Stimulated activated CD8-positive, alpha-beta memory T cell treated with anti-CD3 and anti-CD28 coated beads, Interleukin-15, amount 100 ng/mL, for 4 hours (primary cell): ENCODE results near the gene SLF2.

ENCODE experiments used
- DNase-seq, 2 donors: peaks; one replicate each; pipeline ENCODE4 v3.0.0-alpha.2; 2020; ENCODE audit warnings: low read depth in 2 of 2

SLF2 gene

DNA sequence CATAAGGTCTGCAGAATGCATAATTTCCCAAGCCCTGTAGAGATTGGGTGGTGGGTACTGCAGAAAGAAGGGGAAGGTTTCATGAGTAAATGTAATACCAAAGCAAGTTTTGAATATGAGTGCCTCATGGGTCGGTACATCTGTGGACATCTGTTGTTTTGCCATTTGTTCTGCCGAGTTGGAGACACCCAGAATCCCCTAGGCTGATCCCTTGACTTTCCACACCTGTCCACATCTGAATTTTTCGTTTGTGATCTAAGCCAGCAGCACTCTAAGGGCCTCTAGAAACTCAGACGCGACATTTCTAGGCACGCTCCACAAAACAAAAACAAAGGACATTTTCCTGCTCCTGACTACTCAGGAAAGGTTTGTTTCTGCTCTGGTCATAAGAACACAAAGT lies 11.7 kb upstream of the SLF2 start:
- DNase-seq, result no peak

- DNase-seq, result no peak
Measured at GRCh38 chr10:100902622-100903021, 10.1 kb upstream of the SLF2 start.

DNA sequence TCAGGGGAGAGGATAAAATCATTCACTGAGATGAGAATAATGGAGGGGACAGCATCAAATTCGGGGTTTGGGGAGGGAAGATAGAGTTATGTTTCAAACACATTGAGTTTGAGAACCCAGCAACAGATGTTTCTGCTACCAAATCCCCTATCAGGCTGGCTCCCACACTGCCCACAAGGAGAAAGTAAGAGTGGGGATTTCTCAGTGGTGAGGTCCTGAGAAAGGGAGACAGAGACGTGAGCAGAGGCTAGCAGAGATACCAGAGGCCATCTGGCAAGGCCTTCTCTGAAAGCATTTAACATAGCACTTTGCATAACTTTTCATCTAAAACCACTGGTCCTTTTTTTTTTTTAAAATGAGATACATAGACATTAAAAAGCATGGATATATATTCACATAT lies 7.8 kb upstream of the SLF2 start:
- DNase-seq, result no peak

- DNase-seq, result no peak
Measured at GRCh38 chr10:100907175-100907574, 5.6 kb upstream of the SLF2 start.

DNA sequence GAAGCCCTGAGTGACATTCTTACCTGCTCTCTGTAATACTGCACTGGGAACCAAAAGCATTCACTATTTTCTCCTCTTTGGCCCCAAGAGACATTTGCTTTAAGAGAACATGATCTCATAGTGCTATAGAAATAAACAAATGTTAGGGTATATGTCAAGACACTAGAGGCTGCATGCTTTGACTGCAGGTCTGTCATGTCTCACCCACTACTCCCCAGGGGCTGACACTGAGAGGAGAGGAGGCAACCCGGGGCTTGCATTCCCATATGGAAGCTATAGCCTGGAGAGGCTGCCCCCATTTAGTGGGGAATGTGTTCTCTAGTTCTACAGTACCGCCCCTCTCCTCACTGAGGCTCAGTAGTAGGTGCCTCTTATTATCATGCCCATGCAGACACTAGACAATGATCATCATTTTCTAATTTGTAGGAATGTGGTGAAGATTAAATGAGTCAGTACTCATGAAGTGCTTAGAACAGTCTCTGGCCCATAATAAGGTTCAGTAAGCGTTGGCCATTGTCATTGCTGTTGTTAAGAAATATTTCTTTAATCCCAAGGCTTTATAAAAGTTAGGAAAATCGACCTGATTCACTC lies 4.9 kb upstream of the SLF2 start:
- DNase-seq, result no peak

GRCh38 chr10:100908378-100908777 lies 4.4 kb upstream of the SLF2 start:
- DNase-seq, result no peak

DNA sequence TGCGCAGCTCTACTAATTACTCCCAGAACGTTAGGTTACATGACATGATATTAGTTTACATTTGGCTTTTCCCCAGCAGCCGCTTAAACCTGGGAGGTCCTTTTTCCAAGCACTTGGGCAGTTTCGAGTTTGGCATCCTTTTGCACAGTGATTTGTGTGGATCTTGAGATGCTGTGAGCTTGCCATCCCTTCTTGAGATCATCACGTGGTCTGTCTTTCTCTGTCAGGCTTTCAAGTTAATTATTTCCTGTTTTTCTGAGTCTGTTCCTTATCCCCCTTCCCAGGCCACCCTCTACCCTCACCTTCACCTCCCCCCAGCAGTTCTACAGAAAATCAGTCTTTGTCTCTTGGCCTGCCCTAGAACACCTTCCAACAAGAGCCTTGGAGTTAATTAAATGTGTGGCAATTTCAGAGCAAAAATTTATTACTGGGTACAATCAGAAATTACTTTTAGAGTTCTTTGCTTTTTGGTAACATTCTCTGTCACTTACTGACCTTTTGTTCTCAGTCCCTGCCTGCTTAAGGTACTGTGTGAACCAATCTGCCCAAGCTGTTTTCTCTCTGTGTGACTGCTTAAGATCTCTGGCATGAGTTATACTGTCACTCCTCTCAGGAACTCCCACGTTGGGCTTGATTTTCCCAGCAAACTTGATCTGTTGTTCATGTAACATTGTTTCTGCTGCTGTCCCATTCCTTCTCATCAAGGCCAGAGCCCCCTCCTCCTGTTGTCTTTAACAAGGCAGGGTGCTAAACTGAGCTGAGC lies 3.1 kb upstream of the SLF2 start:
- DNase-seq, result no peak

GRCh38 chr10:100911472-100911871 lies 1.3 kb upstream of the SLF2 start:
- DNase-seq, result no peak

- DNase-seq, result no peak
Measured at GRCh38 chr10:100912013-100912604, 654 bp upstream of the SLF2 start.

- no peak for DNase-seq
Measured at GRCh38 chr10:100913470-100913865, 705 bp downstream of the SLF2 start.

DNA sequence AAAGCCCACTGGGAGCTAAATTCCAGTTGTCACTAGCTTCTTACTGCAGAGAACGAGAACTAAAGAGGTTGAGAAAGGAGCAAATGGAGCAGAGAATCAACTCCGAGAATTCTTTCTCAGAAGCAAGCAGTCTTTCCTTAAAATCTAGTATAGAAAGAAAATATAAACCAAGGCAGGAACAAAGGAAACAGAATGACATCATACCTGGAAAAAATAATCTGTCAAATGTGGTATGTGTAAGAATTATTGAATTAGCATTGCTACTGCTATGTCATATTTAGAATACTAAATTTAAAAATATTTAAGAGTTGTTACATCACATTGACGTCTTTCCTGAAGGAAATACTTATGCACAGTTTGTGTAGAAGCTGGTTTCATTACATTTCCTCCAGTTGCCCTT lies 4.3 kb downstream of the SLF2 start:
- DNase-seq, result no peak

GRCh38 chr10:100923580-100923979 lies 10.8 kb downstream of the SLF2 start:
- no peak for DNase-seq

DNA sequence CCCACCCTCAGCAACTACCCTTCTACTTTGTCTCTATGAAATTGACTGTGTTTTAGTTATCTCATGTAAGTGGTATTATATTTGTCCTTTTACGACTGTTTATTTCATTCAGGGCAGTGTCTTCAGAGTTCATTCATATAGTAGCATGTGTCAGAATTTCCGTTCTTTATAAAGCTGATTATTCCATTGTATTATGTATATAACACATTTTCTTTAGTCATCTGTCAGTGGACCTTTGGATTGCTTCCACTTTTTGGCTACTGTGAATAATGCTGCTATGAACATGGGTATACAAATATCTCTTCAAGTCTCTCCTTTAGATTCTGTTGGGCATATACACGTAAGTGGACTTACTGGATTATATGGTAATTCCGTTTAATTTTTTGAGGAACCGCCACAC lies 14.5 kb downstream of the SLF2 start:
- no peak for DNase-seq

GRCh38 chr10:100928039-100928438 lies 15.3 kb downstream of the SLF2 start:
- DNase-seq, result no peak

GRCh38 chr10:100930368-100930767 lies 17.6 kb downstream of the SLF2 start:
- DNase-seq, result no peak

GRCh38 chr10:100934084-100934659 lies 21.4 kb downstream of the SLF2 start:
- DNase-seq, result no peak

DNA sequence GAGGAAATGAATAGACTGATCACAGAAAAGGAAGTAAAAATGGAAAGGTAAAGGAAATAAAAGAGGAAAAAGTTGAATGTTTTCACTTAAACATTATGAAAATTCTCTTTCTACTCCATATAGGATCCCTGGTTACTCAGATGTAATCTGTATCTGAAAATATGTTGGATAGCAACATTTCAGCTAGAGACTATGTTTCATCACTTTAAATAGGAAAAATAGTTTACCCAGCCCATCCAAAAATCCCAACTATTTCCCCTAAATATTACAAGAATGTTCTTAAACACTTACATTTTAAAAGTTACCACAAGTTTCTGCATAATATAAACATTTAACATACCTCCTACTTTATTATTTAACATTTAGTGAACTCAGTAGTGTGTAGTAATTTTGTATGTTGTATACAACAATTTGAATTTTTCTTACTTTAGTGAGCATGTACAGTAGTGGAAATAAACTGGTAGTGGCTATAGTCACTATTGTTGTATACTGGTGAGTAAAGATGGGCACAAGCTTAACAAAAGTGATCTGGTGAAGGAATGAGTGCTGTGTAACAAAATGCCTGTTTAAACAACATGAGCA lies 27.1 kb downstream of the SLF2 start:
- DNase-seq, result no peak

DNA sequence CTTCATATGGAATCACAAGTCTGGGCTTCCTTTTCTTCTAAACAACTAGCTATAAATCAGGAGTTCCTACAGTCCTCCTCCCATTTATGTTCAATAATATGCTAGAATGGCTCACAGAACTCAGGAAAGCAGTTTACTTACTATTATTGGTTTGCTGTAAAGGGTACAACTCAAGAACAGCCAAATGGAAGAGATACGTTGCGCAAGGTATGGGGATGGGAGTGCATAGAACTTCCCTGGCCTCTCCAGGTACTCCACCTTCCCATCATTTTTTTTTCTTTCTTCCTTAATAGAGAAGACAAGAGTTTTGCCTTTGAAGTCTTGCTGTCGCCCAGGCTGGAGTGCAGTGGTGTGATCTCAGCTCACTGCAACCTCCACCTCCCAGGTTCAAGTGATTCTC lies 29.5 kb downstream of the SLF2 start:
- no peak for DNase-seq

DNA sequence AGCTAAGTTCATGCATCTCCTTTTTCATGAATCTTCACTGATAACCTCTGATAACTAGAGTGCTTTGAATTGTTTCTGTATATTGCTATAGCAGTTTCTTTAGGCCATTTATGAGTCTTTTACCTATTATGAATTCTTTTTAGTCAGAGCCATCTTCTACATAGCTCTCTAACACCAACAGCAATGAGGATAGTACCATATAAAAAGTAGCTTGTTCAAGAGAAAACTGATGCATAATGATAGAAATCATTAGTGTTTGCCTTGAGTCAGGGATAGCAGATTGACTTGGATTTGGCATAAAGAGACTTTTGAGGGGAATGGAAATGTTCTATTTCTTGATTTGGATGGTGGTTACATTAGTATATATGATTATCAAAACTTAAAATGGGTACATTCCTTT lies 30.7 kb downstream of the SLF2 start:
- no peak for DNase-seq

DNA sequence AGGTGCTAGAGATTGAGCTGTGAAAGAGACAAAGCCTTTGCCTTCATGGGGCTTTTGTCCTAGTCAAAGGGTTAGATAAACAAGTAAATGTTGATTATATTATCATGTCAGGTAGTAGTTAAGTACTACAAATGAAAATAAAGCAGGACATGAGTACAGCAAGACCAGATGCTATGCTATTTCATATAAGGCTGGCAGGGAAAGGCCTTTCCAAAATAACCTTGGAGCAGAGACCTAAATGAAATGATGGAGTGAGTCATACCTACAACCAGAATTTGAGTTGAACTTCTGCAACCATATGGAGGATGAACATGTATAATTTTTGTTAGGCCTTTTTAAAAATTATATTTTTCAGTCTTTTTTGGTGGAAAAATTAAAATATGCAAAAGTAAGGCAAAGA lies 33.0 kb downstream of the SLF2 start:
- DNase-seq, result no peak

DNA sequence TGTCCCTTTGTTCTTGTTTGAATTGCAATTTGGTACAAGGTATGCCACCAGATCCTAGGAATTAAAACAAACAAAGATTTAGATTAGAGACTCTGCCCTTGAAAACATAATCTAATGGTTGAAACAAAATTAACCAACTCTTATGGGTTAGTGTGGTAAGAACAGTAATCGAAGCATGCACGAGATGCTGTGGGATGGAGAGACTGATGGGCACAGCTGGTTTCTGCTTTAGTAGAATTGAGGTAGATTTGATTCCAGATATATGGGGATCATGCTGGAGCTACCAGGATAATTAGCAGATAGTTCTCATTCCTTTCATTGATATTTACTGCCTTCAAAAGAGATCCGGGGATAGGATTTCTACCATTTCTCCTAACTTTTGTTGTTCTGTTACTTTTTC lies 36.2 kb downstream of the SLF2 start:
- DNase-seq, result no peak

- DNase-seq, result no peak
Measured at GRCh38 chr10:100960251-100960650, 47.5 kb downstream of the SLF2 start.
